ENCODE measurements around the gene CTTNBP2.

CTTNBP2 gene

DNA sequence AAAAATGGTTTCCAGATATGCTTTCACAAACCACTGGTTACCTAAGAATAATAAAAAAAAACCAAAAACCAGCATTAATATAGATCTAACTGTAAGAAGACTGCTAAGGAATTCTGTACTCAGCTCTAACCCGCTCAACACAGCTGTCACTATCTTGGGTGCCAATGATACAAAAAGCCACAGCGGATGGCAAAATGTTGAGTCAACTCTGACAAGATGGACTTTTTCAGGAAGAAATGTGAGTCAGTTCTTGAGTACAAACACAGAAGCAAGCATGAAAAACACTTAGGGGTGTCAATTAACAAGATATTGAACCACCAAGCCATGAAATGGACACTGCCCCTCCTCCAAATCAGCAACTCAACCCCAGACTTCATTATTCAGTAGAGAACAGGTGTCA lies 55.0 kb downstream of the CTTNBP2 start:
- WGBS, result 57% methylated on average over 2 of the region's 2 CpGs
- no peak overlapping the region for H3K23ac ChIP-seq (ENCODE audit: low read length in 2 of 2)

DNA sequence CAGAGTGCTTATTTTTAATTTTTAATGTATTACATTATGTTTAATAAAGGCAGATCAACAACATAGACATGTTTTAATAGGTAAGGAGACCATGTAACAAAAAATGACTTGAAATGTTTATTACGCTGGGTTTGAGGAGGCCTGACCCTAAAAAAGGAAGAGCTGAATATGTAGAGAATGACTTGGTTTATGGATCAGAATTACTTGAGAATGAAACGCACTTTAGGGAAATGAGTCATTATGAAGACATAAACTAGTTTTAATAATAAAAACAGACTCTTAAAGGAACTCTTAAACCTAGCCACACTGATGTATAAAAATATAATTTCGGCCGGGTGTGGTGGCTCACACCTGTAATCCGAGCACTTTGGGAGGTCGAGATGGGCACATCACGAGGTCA lies 56.5 kb downstream of the CTTNBP2 start:
- no peak overlapping the region for H4K8ac ChIP-seq (ENCODE audit: low read length)
- no peak overlapping the region for H3K14ac ChIP-seq (ENCODE audit: low read length in 2 of 2)
- no peak overlapping the region for H2BK120ac ChIP-seq (ENCODE audit: low read depth, low read length)
- peak; percentile 4 for DNase-seq
- no peak overlapping the region for H3K4me2 ChIP-seq (ENCODE audit: low read length, poor library complexity, severe bottlenecking)
- no peak overlapping the region for H2BK5ac ChIP-seq (ENCODE audit: low read depth, low read length, poor library complexity, severe bottlenecking)
- no peaks in the 10 kb centered on the region for H3K36me3 ChIP-seq (ENCODE audit: control insufficient read depth in 1 of 2, insufficient read depth in 2 of 2, low read depth in 1 of 2, low read length in 2 of 2)
- H3K23ac ChIP-seq (ENCODE audit: low read length in 2 of 2), result no peak overlapping the region
- H2BK15ac ChIP-seq (ENCODE audit: low read depth, poor library complexity, severe bottlenecking), result no peak overlapping the region
- no peak overlapping the region for H3K4me3 ChIP-seq (ENCODE audit: insufficient read depth in 1 of 2, low read depth in 1 of 2, low read length in 2 of 2)
- H3K4ac ChIP-seq (ENCODE audit: low read depth in 1 of 2, low read length in 2 of 2), result no peak overlapping the region
- no peaks in the 10 kb centered on the region for H3K27me3 ChIP-seq (ENCODE audit: control insufficient read depth in 1 of 2, insufficient read depth in 1 of 2, low read length in 2 of 2)
- no peak overlapping the region for H3K18ac ChIP-seq (ENCODE audit: low read depth in 1 of 2, low read length in 2 of 2)
- no peak overlapping the region for H2AFZ ChIP-seq (ENCODE audit: low read depth, low read length)
- H3K27ac ChIP-seq (ENCODE audit: low read length, poor library complexity, severe bottlenecking), result no peak overlapping the region
- H3K9ac ChIP-seq (ENCODE audit: low read length), result no peak overlapping the region
- no peak overlapping the region for H4K91ac ChIP-seq (ENCODE audit: low read length)
- H2AK5ac ChIP-seq (ENCODE audit: low read length, severe bottlenecking), result no peak overlapping the region
- H2BK12ac ChIP-seq (ENCODE audit: low read length in 2 of 2), result no peak overlapping the region
- no peaks in the 10 kb centered on the region for H3K9me3 ChIP-seq (ENCODE audit: control insufficient read depth, low read length)
- peaks cover 15% of the 10 kb centered on the region for H3K79me1 ChIP-seq (replicated peaks; ENCODE audit: low read length, poor library complexity, severe bottlenecking)
- WGBS, result 63% methylated on average over 5 of the region's 7 CpGs
- H3K4me1 ChIP-seq (ENCODE audit: control insufficient read depth, insufficient read depth, low read depth, low read length), result no peaks in the 10 kb centered on the region

More for the DNA sequence above, 55.0 kb downstream of the CTTNBP2 start:
- H2AFZ ChIP-seq (ENCODE audit: low read depth, low read length), result no peak overlapping the region
- H3K4me2 ChIP-seq (ENCODE audit: low read length, poor library complexity, severe bottlenecking), result no peak overlapping the region
- no peaks in the 10 kb centered on the region for H3K36me3 ChIP-seq (ENCODE audit: control insufficient read depth in 1 of 2, insufficient read depth in 2 of 2, low read depth in 1 of 2, low read length in 2 of 2)
- no peak overlapping the region for H2BK5ac ChIP-seq (ENCODE audit: low read depth, low read length, poor library complexity, severe bottlenecking)
- peak overlapping the region in 1 of 2 experiments; percentile 2 for H3K4ac ChIP-seq (ENCODE audit: low read depth in 1 of 2, low read length in 2 of 2)
- H3K4me1 ChIP-seq (ENCODE audit: control insufficient read depth, insufficient read depth, low read depth, low read length), result no peaks in the 10 kb centered on the region
- H3K14ac ChIP-seq (ENCODE audit: low read length in 2 of 2), result no peak overlapping the region
- H3K18ac ChIP-seq (ENCODE audit: low read depth in 1 of 2, low read length in 2 of 2), result no peak overlapping the region
- no peak overlapping the region for H2BK120ac ChIP-seq (ENCODE audit: low read depth, low read length)
- peaks cover 14% of the 10 kb centered on the region for H3K79me1 ChIP-seq (replicated peaks; ENCODE audit: low read length, poor library complexity, severe bottlenecking)
- H3K4me3 ChIP-seq (ENCODE audit: insufficient read depth in 1 of 2, low read depth in 1 of 2, low read length in 2 of 2), result no peak overlapping the region
- H3K9me3 ChIP-seq (ENCODE audit: control insufficient read depth, low read length), result no peaks in the 10 kb centered on the region
- no peak overlapping the region for H2AK5ac ChIP-seq (ENCODE audit: low read length, severe bottlenecking)
- no peak overlapping the region for H2BK15ac ChIP-seq (ENCODE audit: low read depth, poor library complexity, severe bottlenecking)
- no peak overlapping the region for H4K91ac ChIP-seq (ENCODE audit: low read length)
- no peaks in the 10 kb centered on the region for H3K27me3 ChIP-seq (ENCODE audit: control insufficient read depth in 1 of 2, insufficient read depth in 1 of 2, low read length in 2 of 2)
- no peak overlapping the region for H2BK12ac ChIP-seq (ENCODE audit: low read length in 2 of 2)
- no peak overlapping the region for H4K8ac ChIP-seq (ENCODE audit: low read length)
- DNase-seq, result peak; percentile 75
- no peak overlapping the region for H3K9ac ChIP-seq (ENCODE audit: low read length)
- peak overlapping the region; percentile 61 for H3K27ac ChIP-seq (ENCODE audit: low read length, poor library complexity, severe bottlenecking)

DNA sequence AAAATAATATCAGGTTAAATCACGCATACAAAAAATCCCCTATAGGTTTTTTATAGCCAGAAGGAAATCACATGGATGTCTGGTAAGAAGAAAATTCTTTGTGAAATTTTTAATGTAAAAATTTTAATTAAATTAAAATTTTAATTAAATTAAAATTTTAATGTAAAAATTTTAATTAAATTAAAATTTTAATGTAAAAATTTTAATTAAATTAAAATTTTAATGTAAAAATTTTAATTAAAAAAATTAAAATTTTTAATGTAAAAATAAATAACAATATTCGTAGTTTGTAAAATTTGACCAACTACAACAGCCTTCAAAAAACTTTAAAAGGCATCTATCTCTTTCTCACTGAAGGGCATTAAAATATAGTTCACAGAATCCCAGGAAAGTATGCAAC lies 61.5 kb downstream of the CTTNBP2 start:
- H3K9ac ChIP-seq (ENCODE audit: low read length), result no peak overlapping the region
- no peak overlapping the region for H4K8ac ChIP-seq (ENCODE audit: low read length)
- WGBS, result 92% methylated on average over 1 of the region's 2 CpGs
- H3K4ac ChIP-seq (ENCODE audit: low read depth in 1 of 2, low read length in 2 of 2), result no peak overlapping the region
- no peaks in the 10 kb centered on the region for H3K9me3 ChIP-seq (ENCODE audit: control insufficient read depth, low read length)
- H3K4me1 ChIP-seq (ENCODE audit: control insufficient read depth, insufficient read depth, low read depth, low read length), result peaks cover 6% of the 10 kb centered on the region
- no peak overlapping the region for H3K27ac ChIP-seq (ENCODE audit: low read length, poor library complexity, severe bottlenecking)
- no peak overlapping the region for H2AK5ac ChIP-seq (ENCODE audit: low read length, severe bottlenecking)
- H2BK5ac ChIP-seq (ENCODE audit: low read depth, low read length, poor library complexity, severe bottlenecking), result no peak overlapping the region
- DNase-seq, result no peak
- no peak overlapping the region for H2BK120ac ChIP-seq (ENCODE audit: low read depth, low read length)
- no peak overlapping the region for H2BK15ac ChIP-seq (ENCODE audit: low read depth, poor library complexity, severe bottlenecking)
- no peaks in the 10 kb centered on the region for H3K27me3 ChIP-seq (ENCODE audit: control insufficient read depth in 1 of 2, insufficient read depth in 1 of 2, low read length in 2 of 2)
- H3K4me2 ChIP-seq (ENCODE audit: low read length, poor library complexity, severe bottlenecking), result no peak overlapping the region
- H3K4me3 ChIP-seq (ENCODE audit: insufficient read depth in 1 of 2, low read depth in 1 of 2, low read length in 2 of 2), result no peak overlapping the region
- peaks cover 13% of the 10 kb centered on the region for H3K79me1 ChIP-seq (replicated peaks; ENCODE audit: low read length, poor library complexity, severe bottlenecking)
- no peaks in the 10 kb centered on the region for H3K36me3 ChIP-seq (ENCODE audit: control insufficient read depth in 1 of 2, insufficient read depth in 2 of 2, low read depth in 1 of 2, low read length in 2 of 2)
- no peak overlapping the region for H3K23ac ChIP-seq (ENCODE audit: low read length in 2 of 2)
- no peak overlapping the region for H2AFZ ChIP-seq (ENCODE audit: low read depth, low read length)
- no peak overlapping the region for H3K14ac ChIP-seq (ENCODE audit: low read length in 2 of 2)
- H2BK12ac ChIP-seq (ENCODE audit: low read length in 2 of 2), result no peak overlapping the region
- no peak overlapping the region for H3K18ac ChIP-seq (ENCODE audit: low read depth in 1 of 2, low read length in 2 of 2)
- no peak overlapping the region for H4K91ac ChIP-seq (ENCODE audit: low read length)

DNA sequence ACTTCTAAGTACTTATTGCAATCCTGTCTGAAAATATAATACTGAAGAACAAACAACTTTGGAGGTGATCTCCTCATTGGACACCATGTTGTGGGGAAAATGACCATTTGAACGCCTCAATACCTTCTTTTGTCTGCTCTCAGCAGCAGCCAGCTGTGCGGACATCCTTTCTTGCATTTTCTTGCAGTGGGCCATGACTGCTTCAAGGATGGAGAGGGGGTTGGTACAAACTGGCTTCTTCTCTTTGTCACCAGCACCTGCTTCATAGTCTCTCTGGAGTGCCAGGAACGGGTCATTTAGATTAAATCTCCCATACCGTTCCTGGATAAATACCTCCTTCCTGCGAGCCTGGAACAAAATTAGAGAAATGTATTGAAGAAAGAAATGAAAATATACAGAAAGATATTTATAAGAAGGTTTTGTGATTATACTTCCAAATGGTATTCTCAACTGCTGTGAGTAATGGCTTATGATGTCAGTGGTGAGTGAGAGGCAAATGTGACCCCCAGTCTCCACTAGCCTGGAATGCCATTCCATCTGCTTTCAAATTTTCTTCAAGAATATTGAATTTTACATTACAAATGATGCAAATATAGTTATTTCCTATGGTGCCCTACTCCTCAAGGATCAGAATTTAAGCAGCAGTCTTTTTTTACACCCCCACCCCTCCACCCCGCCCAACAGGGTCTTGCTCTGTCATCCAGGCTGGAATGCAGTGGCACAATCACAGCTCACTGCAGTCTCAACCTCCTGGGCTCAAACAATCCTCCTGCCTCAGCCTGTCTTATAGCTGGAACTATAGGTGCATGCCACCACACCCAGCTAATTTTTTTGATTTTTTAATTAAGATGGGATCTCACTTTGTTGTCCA lies 62.4 kb downstream of the CTTNBP2 start:
- H2AK5ac ChIP-seq (ENCODE audit: low read length, severe bottlenecking), result no peak overlapping the region
- H2BK5ac ChIP-seq (ENCODE audit: low read depth, low read length, poor library complexity, severe bottlenecking), result no peak overlapping the region
- 76% methylated on average over 3 of the region's 6 CpGs for WGBS

More for the DNA sequence above, 62.4 kb downstream of the CTTNBP2 start:
- DNase-seq, result no peak
- Histone ChIP-seq H3K36me3 (ENCODE audit: control insufficient read depth in 1 of 2, insufficient read depth in 2 of 2, low read depth in 1 of 2, low read length in 2 of 2) (no peaks in the 10 kb centered on the region), H3K79me1 (replicated peaks; ENCODE audit: low read length, poor library complexity, severe bottlenecking) (peaks cover 8% of the 10 kb centered on the region), H2AFZ (ENCODE audit: low read depth, low read length) (no peak overlapping the region), H3K4me1 (ENCODE audit: control insufficient read depth, insufficient read depth, low read depth, low read length) (peaks cover 6% of the 10 kb centered on the region), H2BK120ac (ENCODE audit: low read depth, low read length) (no peak overlapping the region), H3K27me3 (ENCODE audit: control insufficient read depth in 1 of 2, insufficient read depth in 1 of 2, low read length in 2 of 2) (no peaks in the 10 kb centered on the region), H3K9ac (ENCODE audit: low read length) (no peak overlapping the region), H2BK15ac (ENCODE audit: low read depth, poor library complexity, severe bottlenecking) (no peak overlapping the region), H3K4me2 (ENCODE audit: low read length, poor library complexity, severe bottlenecking) (no peak overlapping the region), H3K18ac (ENCODE audit: low read depth in 1 of 2, low read length in 2 of 2) (no peak overlapping the region), H3K23ac (ENCODE audit: low read length in 2 of 2) (no peak overlapping the region), H3K14ac (ENCODE audit: low read length in 2 of 2) (no peak overlapping the region), H3K4ac (ENCODE audit: low read depth in 1 of 2, low read length in 2 of 2) (no peak overlapping the region), H4K8ac (ENCODE audit: low read length) (no peak overlapping the region), H3K9me3 (ENCODE audit: control insufficient read depth, low read length) (no peaks in the 10 kb centered on the region), H4K91ac (ENCODE audit: low read length) (no peak overlapping the region), H3K27ac (ENCODE audit: low read length, poor library complexity, severe bottlenecking) (peak overlapping the region; percentile 68), H3K4me3 (ENCODE audit: insufficient read depth in 1 of 2, low read depth in 1 of 2, low read length in 2 of 2) (no peak overlapping the region), H2BK12ac (ENCODE audit: low read length in 2 of 2) (no peak overlapping the region)
